Mucosa of rectum (tissue), 2 donors: ENCODE data around the gene ASB1.

Experiments used
- H3K27ac ChIP-seq, 2 donors: one replicate each; pipeline ENCODE4 v1.7.0; 2013; ENCODE audit warnings: inconsistent platforms in 2 of 2, low read depth in 2 of 2, low read length in 2 of 2
- H3K27me3 ChIP-seq, 2 donors: one replicate each; pipeline ENCODE4 v1.7.0; 2013; ENCODE audit warnings: low read length in 2 of 2; ENCODE audit not compliant: control insufficient read depth in 2 of 2, insufficient read depth in 2 of 2
- H3K36me3 ChIP-seq, 2 donors: one replicate each; pipeline ENCODE4 v1.7.0; 2013; ENCODE audit warnings: low read length in 2 of 2; ENCODE audit not compliant: control insufficient read depth in 2 of 2, insufficient read depth in 2 of 2
- H3K4me1 ChIP-seq, 2 donors: one replicate each; pipeline ENCODE4 v1.7.0; 2013; ENCODE audit warnings: low read length in 2 of 2, mild to moderate bottlenecking in 1 of 2; ENCODE audit not compliant: control insufficient read depth in 2 of 2, insufficient read depth in 2 of 2
- H3K4me3 ChIP-seq, 2 donors: one replicate each; pipeline ENCODE4 v1.7.0; 2013; ENCODE audit warnings: low read length in 2 of 2
- H3K9ac ChIP-seq, 2 donors: one replicate each; pipeline ENCODE4 v1.7.0; 2013; ENCODE audit warnings: low read length in 2 of 2, low read depth in 1 of 2, mild to moderate bottlenecking in 1 of 2
- H3K9me3 ChIP-seq, 2 donors: one replicate each; pipeline ENCODE4 v1.7.0; 2013; ENCODE audit warnings: low read length in 2 of 2; ENCODE audit not compliant: control insufficient read depth in 2 of 2
- donor health status: healthy.
- donor health status: Normal muscosa, but diverticular disease.

The ASB1 gene

GRCh38 chr2:238426568-238427434 lies at the start of gene ASB1:
ASB1 (plus strand) TSS chr2:238426927; CDS start chr2:238427071, 144 bp downstream.
- H3K36me3 ChIP-seq, result peaks cover 0 to 12% of the 10 kb centered on the region in 2 donors
- H3K27ac ChIP-seq, result peak within 1 kb of the TSS; percentile 94 to 96
- peak within 1 kb of the TSS; percentile 82 to 94 for H3K4me3 ChIP-seq
- H3K4me1 ChIP-seq, result peaks cover 17% of the 10 kb centered on the region in 2 donors
- peaks cover 0 to 5% of the 10 kb centered on the region in 2 donors for H3K9me3 ChIP-seq
- no peaks in the 10 kb centered on the region for H3K27me3 ChIP-seq
- peak within 1 kb of the TSS; percentile 82 to 90 for H3K9ac ChIP-seq

GRCh38 chr2:238378230-238379095 lies 48.3 kb upstream of the ASB1 start:
- Histone ChIP-seq H3K27me3 (no peaks in the 10 kb centered on the region), H3K4me1 (peaks cover 0 to 5% of the 10 kb centered on the region in 2 donors), H3K4me3 (no peak overlapping the region), H3K9ac (no peak overlapping the region), H3K9me3 (no peaks in the 10 kb centered on the region), H3K27ac (no peak overlapping the region), H3K36me3 (no peaks in the 10 kb centered on the region)

GRCh38 chr2:238379096-238379810 lies 47.5 kb upstream of the ASB1 start:
- Histone ChIP-seq H3K27me3 (no peaks in the 10 kb centered on the region), H3K4me3 (no peak overlapping the region), H3K36me3 (no peaks in the 10 kb centered on the region), H3K4me1 (peaks cover 0 to 5% of the 10 kb centered on the region in 2 donors), H3K9ac (no peak overlapping the region), H3K9me3 (no peaks in the 10 kb centered on the region), H3K27ac (no peak overlapping the region)

GRCh38 chr2:238380336-238380735 lies 46.4 kb upstream of the ASB1 start:
- no peak overlapping the region for H3K27ac ChIP-seq
- no peak overlapping the region for H3K4me3 ChIP-seq
- no peak overlapping the region for H3K9ac ChIP-seq
- no peaks in the 10 kb centered on the region for H3K9me3 ChIP-seq
- H3K27me3 ChIP-seq, result no peaks in the 10 kb centered on the region
- H3K36me3 ChIP-seq, result no peaks in the 10 kb centered on the region
- H3K4me1 ChIP-seq, result peaks cover 0 to 5% of the 10 kb centered on the region in 2 donors

GRCh38 chr2:238380785-238381184 lies 45.9 kb upstream of the ASB1 start:
- Histone ChIP-seq H3K27me3 (no peaks in the 10 kb centered on the region), H3K36me3 (no peaks in the 10 kb centered on the region), H3K27ac (no peak overlapping the region), H3K9ac (no peak overlapping the region), H3K4me3 (no peak overlapping the region), H3K4me1 (peaks cover 0 to 5% of the 10 kb centered on the region in 2 donors), H3K9me3 (no peaks in the 10 kb centered on the region)

GRCh38 chr2:238381341-238382115 lies 45.2 kb upstream of the ASB1 start:
- Histone ChIP-seq H3K4me1 (peaks cover 0 to 5% of the 10 kb centered on the region in 2 donors), H3K27ac (no peak overlapping the region), H3K4me3 (no peak overlapping the region), H3K27me3 (no peaks in the 10 kb centered on the region), H3K36me3 (no peaks in the 10 kb centered on the region), H3K9me3 (no peaks in the 10 kb centered on the region), H3K9ac (no peak overlapping the region)

GRCh38 chr2:238382381-238382781 lies 44.3 kb upstream of the ASB1 start:
- Histone ChIP-seq H3K36me3 (no peaks in the 10 kb centered on the region), H3K4me3 (no peak overlapping the region), H3K9me3 (no peaks in the 10 kb centered on the region), H3K27ac (no peak overlapping the region), H3K4me1 (peaks cover 0 to 5% of the 10 kb centered on the region in 2 donors), H3K27me3 (no peaks in the 10 kb centered on the region), H3K9ac (no peak overlapping the region)

GRCh38 chr2:238383135-238383534 lies 43.6 kb upstream of the ASB1 start:
- H3K9me3 ChIP-seq, result no peaks in the 10 kb centered on the region
- no peak overlapping the region for H3K4me3 ChIP-seq
- no peak overlapping the region for H3K9ac ChIP-seq
- H3K27ac ChIP-seq, result no peak overlapping the region
- H3K4me1 ChIP-seq, result peaks cover 0 to 5% of the 10 kb centered on the region in 2 donors
- no peaks in the 10 kb centered on the region for H3K36me3 ChIP-seq
- H3K27me3 ChIP-seq, result no peaks in the 10 kb centered on the region

- Histone ChIP-seq H3K9me3 (no peaks in the 10 kb centered on the region), H3K9ac (no peak overlapping the region)
Measured at GRCh38 chr2:238383743-238384380, 42.9 kb upstream of the ASB1 start.

More at GRCh38 chr2:238383743-238384380, 42.9 kb upstream of the ASB1 start:
- H3K36me3 ChIP-seq, result no peaks in the 10 kb centered on the region
- H3K27me3 ChIP-seq, result no peaks in the 10 kb centered on the region
- no peak overlapping the region for H3K4me3 ChIP-seq
- H3K4me1 ChIP-seq, result peaks cover 0 to 4% of the 10 kb centered on the region in 2 donors
- no peak overlapping the region for H3K27ac ChIP-seq
